Esophagus muscularis mucosa (tissue), 3 donors: Measurements from ENCODE around the gene EMSY.

Experiments
- POLR2A ChIP-seq: fragments of 450-650 bp; IDR thresholded peaks from one replicate; pipeline ENCODE4 v1.6.1; 2017; ENCODE audit warnings: antibody characterized with exemption, moderate library complexity, mild to moderate bottlenecking, low read depth
- POLR2AphosphoS5 ChIP-seq, 2 donors: sonication (generic); formaldehyde crosslinking; IDR thresholded peaks; one replicate each; pipeline ENCODE4 v1.6.1; 2017; ENCODE audit warnings: antibody characterized with exemption in 2 of 2
- TF ChIP-seq, protein P1 (sequence below), 3 experiments: fragments of 200-600 bp in 2 of 3; fragments of 450-650 bp in 1 of 3; sonication (generic) in 2 of 3; IDR thresholded peaks; one replicate each; pipeline ENCODE4 v1.5.1; 2017 to 2019; ENCODE audit warnings: antibody characterized with exemption in 3 of 3, mild to moderate bottlenecking in 2 of 3, moderate library complexity in 1 of 3

DNA sequence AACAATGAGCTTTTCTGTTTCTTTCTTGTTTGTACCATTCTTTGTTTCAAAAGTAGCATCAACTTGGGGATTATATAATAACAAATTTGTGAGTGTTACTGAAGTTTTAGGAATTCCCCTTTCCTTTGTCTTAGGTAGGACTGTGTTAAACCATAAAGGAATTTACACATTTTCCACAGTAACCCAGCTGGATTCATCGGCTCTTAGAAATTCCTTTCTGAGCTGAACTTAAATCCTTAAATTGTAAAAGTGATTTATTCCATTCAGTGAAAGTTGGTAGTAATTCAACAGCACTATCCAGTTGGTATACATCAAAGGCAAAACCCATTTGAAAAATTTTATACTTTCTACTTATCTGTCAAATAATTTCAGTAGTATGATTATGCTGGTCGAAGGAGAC lies 11.8 kb downstream of the EMSY start:
- TF ChIP-seq, protein P1, sequence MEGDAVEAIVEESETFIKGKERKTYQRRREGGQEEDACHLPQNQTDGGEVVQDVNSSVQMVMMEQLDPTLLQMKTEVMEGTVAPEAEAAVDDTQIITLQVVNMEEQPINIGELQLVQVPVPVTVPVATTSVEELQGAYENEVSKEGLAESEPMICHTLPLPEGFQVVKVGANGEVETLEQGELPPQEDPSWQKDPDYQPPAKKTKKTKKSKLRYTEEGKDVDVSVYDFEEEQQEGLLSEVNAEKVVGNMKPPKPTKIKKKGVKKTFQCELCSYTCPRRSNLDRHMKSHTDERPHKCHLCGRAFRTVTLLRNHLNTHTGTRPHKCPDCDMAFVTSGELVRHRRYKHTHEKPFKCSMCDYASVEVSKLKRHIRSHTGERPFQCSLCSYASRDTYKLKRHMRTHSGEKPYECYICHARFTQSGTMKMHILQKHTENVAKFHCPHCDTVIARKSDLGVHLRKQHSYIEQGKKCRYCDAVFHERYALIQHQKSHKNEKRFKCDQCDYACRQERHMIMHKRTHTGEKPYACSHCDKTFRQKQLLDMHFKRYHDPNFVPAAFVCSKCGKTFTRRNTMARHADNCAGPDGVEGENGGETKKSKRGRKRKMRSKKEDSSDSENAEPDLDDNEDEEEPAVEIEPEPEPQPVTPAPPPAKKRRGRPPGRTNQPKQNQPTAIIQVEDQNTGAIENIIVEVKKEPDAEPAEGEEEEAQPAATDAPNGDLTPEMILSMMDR (IDR thresholded peaks at IDR 0.05): no peak
- TF ChIP-seq POLR2AphosphoS5 (IDR thresholded peaks at IDR 0.05) (no peak), POLR2A (no peak)
